HUES48 (cell line): ENCODE measurements around the gene AQP2.
"Not testable (repeated sequence)": the region's sequence is repeated elsewhere in the genome, so short reads cannot be mapped to it uniquely, and the experiment has no call there.

Source experiments
- H3K27ac ChIP-seq: one replicate; pipeline ENCODE4 v1.7.0; 2013; ENCODE audit warnings: low read depth, low read length, inconsistent platforms
- H3K27me3 ChIP-seq: 2 replicates; pipeline ENCODE4 v1.6.1; 2013; ENCODE audit warnings: mild to moderate bottlenecking, low read length; ENCODE audit not compliant: control insufficient read depth, insufficient read depth
- H3K36me3 ChIP-seq: 2 replicates; pipeline ENCODE4 v1.6.1; 2013; ENCODE audit warnings: low read length; ENCODE audit not compliant: control insufficient read depth, insufficient read depth
- H3K4me1 ChIP-seq: 2 replicates; pipeline ENCODE4 v1.6.1; 2013; ENCODE audit warnings: mild to moderate bottlenecking, low read length; ENCODE audit not compliant: control insufficient read depth, insufficient read depth
- H3K4me3 ChIP-seq: 2 replicates; pipeline ENCODE4 v1.5.1; 2013; ENCODE audit warnings: mild to moderate bottlenecking, low read depth, low read length
- H3K9ac ChIP-seq: 2 replicates; pipeline ENCODE4 v1.6.1; 2013; ENCODE audit warnings: mild to moderate bottlenecking, low read depth, low read length, moderate library complexity
- H3K9me3 ChIP-seq: 2 replicates; pipeline ENCODE4 v1.6.1; 2013; ENCODE audit warnings: low read length; ENCODE audit not compliant: control insufficient read depth, insufficient read depth

Gene AQP2

GRCh38 chr12:49986476-49986875, 35.9 kb downstream of the AQP2 start:
- Histone ChIP-seq H3K4me1 (peaks cover 15% of the 10 kb centered on the region; the same call in 1 of the 2 replicates), H3K36me3 (peaks cover 38% of the 10 kb centered on the region)
- not testable (repeated sequence) for H3K9me3 ChIP-seq, H3K9ac ChIP-seq, H3K27ac ChIP-seq, H3K27me3 ChIP-seq, H3K4me3 ChIP-seq

GRCh38 chr12:49987625-49988303, 37.2 kb downstream of the AQP2 start:
- Histone ChIP-seq H3K36me3 (peaks cover 51% of the 10 kb centered on the region), H3K4me3 (no peak overlapping the region), H3K9me3 (no peaks in the 10 kb centered on the region), H3K4me1 (peaks cover 15% of the 10 kb centered on the region; the same call in 1 of the 2 replicates), H3K27me3 (no peaks in the 10 kb centered on the region), H3K27ac (no peak overlapping the region), H3K9ac (no peak overlapping the region)

GRCh38 chr12:49989400-49989799, 38.9 kb downstream of the AQP2 start:
- H3K9me3 ChIP-seq, H3K4me3 ChIP-seq, H3K9ac ChIP-seq, H3K27ac ChIP-seq, H3K27me3 ChIP-seq: not testable (repeated sequence)
- peaks cover 15% of the 10 kb centered on the region; the same call in 1 of the 2 replicates for H3K4me1 ChIP-seq
- peaks cover 67% of the 10 kb centered on the region for H3K36me3 ChIP-seq

- Histone ChIP-seq H3K27me3 (no peaks in the 10 kb centered on the region), H3K9ac (no peak overlapping the region), H3K27ac (no peak overlapping the region), H3K36me3 (peaks cover 76% of the 10 kb centered on the region), H3K4me1 (peaks cover 8% of the 10 kb centered on the region; the same call in 1 of the 2 replicates), H3K4me3 (no peak overlapping the region), H3K9me3 (no peaks in the 10 kb centered on the region)
Measured at GRCh38 chr12:49990273-49990672, 39.7 kb downstream of the AQP2 start.

- no peak overlapping the region for H3K27ac ChIP-seq
- no peak overlapping the region for H3K9ac ChIP-seq
- H3K27me3 ChIP-seq, result no peaks in the 10 kb centered on the region
- H3K36me3 ChIP-seq, result peaks cover 88% of the 10 kb centered on the region
- no peaks in the 10 kb centered on the region for H3K4me1 ChIP-seq
- no peaks in the 10 kb centered on the region for H3K9me3 ChIP-seq
- no peak overlapping the region for H3K4me3 ChIP-seq
Measured at GRCh38 chr12:49998453-49998852, 47.9 kb downstream of the AQP2 start.

- H3K9me3 ChIP-seq, result no peaks in the 10 kb centered on the region
- H3K36me3 ChIP-seq, result peaks cover 85% of the 10 kb centered on the region
- H3K4me3 ChIP-seq, result no peak overlapping the region
- no peak overlapping the region for H3K27ac ChIP-seq
- no peaks in the 10 kb centered on the region for H3K4me1 ChIP-seq
- H3K9ac ChIP-seq, result no peak overlapping the region
- H3K27me3 ChIP-seq, result no peaks in the 10 kb centered on the region
Measured at GRCh38 chr12:50003595-50003994, 53.1 kb downstream of the AQP2 start.

- no peaks in the 10 kb centered on the region for H3K9me3 ChIP-seq
- H3K4me3 ChIP-seq, result no peak overlapping the region
- no peaks in the 10 kb centered on the region for H3K27me3 ChIP-seq
- no peaks in the 10 kb centered on the region for H3K4me1 ChIP-seq
- H3K27ac ChIP-seq, result no peak overlapping the region
- peaks cover 78% of the 10 kb centered on the region for H3K36me3 ChIP-seq
- no peak overlapping the region for H3K9ac ChIP-seq
Measured at GRCh38 chr12:50004696-50005095, 54.2 kb downstream of the AQP2 start.

- Histone ChIP-seq H3K4me1 (no peaks in the 10 kb centered on the region), H3K9ac (no peak overlapping the region), H3K27ac (no peak overlapping the region), H3K9me3 (no peaks in the 10 kb centered on the region), H3K36me3 (peaks cover 81% of the 10 kb centered on the region), H3K4me3 (no peak overlapping the region), H3K27me3 (no peaks in the 10 kb centered on the region)
Measured at GRCh38 chr12:50005175-50005574, 54.6 kb downstream of the AQP2 start.

GRCh38 chr12:50006280-50006679, 55.7 kb downstream of the AQP2 start:
- H3K27me3 ChIP-seq, result no peaks in the 10 kb centered on the region
- H3K36me3 ChIP-seq, result peaks cover 72% of the 10 kb centered on the region
- H3K4me3 ChIP-seq, result no peak overlapping the region
- no peak overlapping the region for H3K9ac ChIP-seq
- no peaks in the 10 kb centered on the region for H3K4me1 ChIP-seq
- H3K27ac ChIP-seq, result no peak overlapping the region
- no peaks in the 10 kb centered on the region for H3K9me3 ChIP-seq

GRCh38 chr12:50006754-50007442, 56.4 kb downstream of the AQP2 start:
- Histone ChIP-seq H3K4me3 (no peak overlapping the region), H3K36me3 (peaks cover 66% of the 10 kb centered on the region), H3K27me3 (no peaks in the 10 kb centered on the region), H3K27ac (no peak overlapping the region), H3K9ac (no peak overlapping the region), H3K4me1 (no peaks in the 10 kb centered on the region), H3K9me3 (no peaks in the 10 kb centered on the region)
